HepG2 (cell line): Measurements from ENCODE around the gene TUBGCP6. TPM values are rescaled to one million over a fixed set of nuclear protein-coding genes. Genes with fewer than 3 reads are reported as not detected.

Experiments
- BRD4 ChIP-seq: sonication (generic); formaldehyde crosslinking; IDR thresholded peaks from 2 replicates; pipeline ENCODE4 v1.4.0; 2020; ENCODE audit warnings: missing genetic modification reagents
- DRAP1 ChIP-seq: IDR thresholded peaks from 2 replicates; pipeline ENCODE4 v1.6.1; 2016; ENCODE audit warnings: missing genetic modification reagents, missing compliant biosample characterization
- GLI4 ChIP-seq: sonication (generic); formaldehyde crosslinking; IDR thresholded peaks from 2 replicates; pipeline ENCODE4 v1.5.1; 2020; ENCODE audit warnings: missing genetic modification reagents, mild to moderate bottlenecking, moderate library complexity, borderline replicate concordance
- HNRNPK ChIP-seq: fragments of 200-400 bp; formaldehyde crosslinking; IDR thresholded peaks from 2 replicates; pipeline ENCODE4 v1.6.1; 2018; ENCODE audit warnings: low read length, low read depth, moderate library complexity, mild to moderate bottlenecking; ENCODE audit not compliant: poor library complexity, severe bottlenecking
- KDM5B ChIP-seq: sonication (generic); formaldehyde crosslinking; IDR thresholded peaks from 2 replicates; pipeline ENCODE4 v1.4.0; 2020; ENCODE audit warnings: missing genetic modification reagents, mild to moderate bottlenecking, borderline replicate concordance
- KLF12 ChIP-seq: sonication (generic); formaldehyde crosslinking; IDR thresholded peaks from 2 replicates; pipeline ENCODE4 v1.4.0; 2020; ENCODE audit warnings: missing genetic modification reagents, borderline replicate concordance
- NFATC3 ChIP-seq: sonication (generic); formaldehyde crosslinking; IDR thresholded peaks from 2 replicates; pipeline ENCODE4 v1.5.1; 2020; ENCODE audit warnings: mild to moderate bottlenecking, missing genetic modification reagents
- NFYB ChIP-seq: sonication (generic); formaldehyde crosslinking; IDR thresholded peaks from 2 replicates; pipeline ENCODE4 v1.4.0; 2020; ENCODE audit warnings: missing genetic modification reagents
- NR0B2 ChIP-seq: sonication (generic); formaldehyde crosslinking; IDR thresholded peaks from 2 replicates; pipeline ENCODE4 v1.4.0; 2020; ENCODE audit warnings: mild to moderate bottlenecking, missing genetic modification reagents
- POLR2A ChIP-seq, 2 experiments: IDR thresholded peaks; 2 replicates each; pipeline ENCODE4 v1.6.1; 2011; ENCODE audit warnings: low read depth in 2 of 2, low read length in 2 of 2, mild to moderate bottlenecking in 1 of 2, moderate library complexity in 1 of 2; ENCODE audit not compliant: insufficient read depth in 1 of 2
- POLR2AphosphoS5 ChIP-seq: IDR thresholded peaks from 2 replicates; pipeline ENCODE4 v1.6.1; 2012; ENCODE audit warnings: low read depth, low read length
- PRDM10 ChIP-seq: sonication (generic); formaldehyde crosslinking; IDR thresholded peaks from 2 replicates; pipeline ENCODE4 v1.4.0; 2020; ENCODE audit warnings: low read depth, missing genetic modification reagents
- RBFOX2 ChIP-seq: fragments of 200-400 bp; formaldehyde crosslinking; IDR thresholded peaks from 2 replicates; pipeline ENCODE4 v1.6.1; 2017; ENCODE audit warnings: low read depth, mild to moderate bottlenecking, low read length
- REPIN1 ChIP-seq: sonication (generic); formaldehyde crosslinking; IDR thresholded peaks from 2 replicates; pipeline ENCODE4 v1.8.0; 2022; ENCODE audit warnings: missing genetic modification reagents, low read depth, mild to moderate bottlenecking, borderline replicate concordance
- RFX1 ChIP-seq: fragments of 450-650 bp; IDR thresholded peaks from 2 replicates; pipeline ENCODE4 v1.6.1; 2017
- ZFP82 ChIP-seq: sonication (generic); formaldehyde crosslinking; IDR thresholded peaks from 2 replicates; pipeline ENCODE4 v1.5.1; 2020; ENCODE audit warnings: mild to moderate bottlenecking, missing genetic modification reagents, borderline replicate concordance
- ZMAT5 ChIP-seq: sonication (generic); formaldehyde crosslinking; IDR thresholded peaks from 2 replicates; pipeline ENCODE4 v1.5.0; 2020; ENCODE audit warnings: mild to moderate bottlenecking, low read depth, missing genetic modification reagents, borderline replicate concordance
- ZNF251 ChIP-seq: sonication (generic); formaldehyde crosslinking; IDR thresholded peaks from 2 replicates; pipeline ENCODE4 v1.9.0; 2021; ENCODE audit warnings: mild to moderate bottlenecking, missing genetic modification reagents
- ZNF317 ChIP-seq: sonication (generic); formaldehyde crosslinking; IDR thresholded peaks from 2 replicates; pipeline ENCODE4 v1.5.0; 2020; ENCODE audit warnings: mild to moderate bottlenecking, missing genetic modification reagents
- ZNF331 ChIP-seq: sonication (generic); formaldehyde crosslinking; IDR thresholded peaks from 2 replicates; pipeline ENCODE4 v1.4.0; 2020; ENCODE audit warnings: missing genetic modification reagents
- ZNF382 ChIP-seq: sonication (generic); formaldehyde crosslinking; IDR thresholded peaks from 2 replicates; pipeline ENCODE4 v1.5.0; 2020; ENCODE audit warnings: missing genetic modification reagents, mild to moderate bottlenecking, borderline replicate concordance
- ZNF543 ChIP-seq: sonication (generic); formaldehyde crosslinking; IDR thresholded peaks from 2 replicates; pipeline ENCODE4 v1.4.0; 2020; ENCODE audit warnings: mild to moderate bottlenecking, missing genetic modification reagents
- ZNF567 ChIP-seq: sonication (generic); formaldehyde crosslinking; IDR thresholded peaks from 2 replicates; pipeline ENCODE4 v1.8.1; 2023; ENCODE audit warnings: mild to moderate bottlenecking, missing genetic modification reagents, borderline replicate concordance
- ZNF570 ChIP-seq: sonication (generic); formaldehyde crosslinking; IDR thresholded peaks from 2 replicates; pipeline ENCODE4 v1.4.0; 2020; ENCODE audit warnings: mild to moderate bottlenecking, missing genetic modification reagents, borderline replicate concordance
- ZNF841 ChIP-seq: sonication (generic); formaldehyde crosslinking; IDR thresholded peaks from 2 replicates; pipeline ENCODE4 v1.8.1; 2023; ENCODE audit warnings: missing genetic modification reagents, borderline replicate concordance
- ZSCAN22 ChIP-seq: sonication (generic); formaldehyde crosslinking; IDR thresholded peaks from 2 replicates; pipeline ENCODE4 v1.4.0; 2020; ENCODE audit warnings: mild to moderate bottlenecking, missing genetic modification reagents
- polyA plus RNA-seq, 8 experiments: library from polyadenylated mRNA; depleted of rRNA in 3 of 8; stranded (reverse) in 7 of 8; unstranded in 1 of 8; fragments of >200 nt; fragmentation: Illumina TruSeq in 4 of 8; extraction: Trizol in 4 of 8; gene quantifications; 2 replicates each; pipeline versions ENCODE4 v1.2.1 to v1.2.3, GENCODE V29; 2011 to 2016; ENCODE audit warnings: low read depth in 4 of 8, missing spikeins in 1 of 8, mixed read lengths in 1 of 8; ENCODE audit not compliant: insufficient read depth in 1 of 8
- total RNA-seq, 5 experiments: library from RNA; depleted of rRNA; stranded (reverse); fragments of >200 nt; fragmentation: Illumina TruSeq; extraction: Trizol; gene quantifications; 2 replicates each; pipeline ENCODE4 v1.2.3, GENCODE V29; 2016; ENCODE audit warnings: low read depth in 1 of 5

Gene TUBGCP6
- total and polyA plus RNA-seq, 2 of the 13 experiments (the other 11 are each of a cell fraction or from before 2014, with no cell fraction given): 14.6 to 15.7 TPM

GRCh38 chr22:50245214-50246072, 620 bp upstream of the TUBGCP6 start (continued):
- no peak for TF ChIP-seq GLI4 (CRISPR knock-in tag)
- no peak for TF ChIP-seq ZFP82
- TF ChIP-seq REPIN1 (CRISPR knock-in tag): no peak
- no peak for TF ChIP-seq NFYB (CRISPR knock-in tag)
- peak; percentile 46 for TF ChIP-seq HNRNPK
- peak; percentile 3; the same call in 1 of the 2 replicates for TF ChIP-seq KLF12 (CRISPR knock-in tag)
- no peak for TF ChIP-seq ZMAT5 (CRISPR knock-in tag)
- TF ChIP-seq ZNF382: no peak
- no peak for TF ChIP-seq ZNF543
- TF ChIP-seq NFATC3 (CRISPR knock-in tag): no peak
- TF ChIP-seq PRDM10 (CRISPR knock-in tag): no peak
- TF ChIP-seq KDM5B (CRISPR knock-in tag): 0 out of 2 replicates have a peak, but pooled peaks have one; percentile 0
- TF ChIP-seq ZNF570: no peak
- peak; percentile 77 for TF ChIP-seq RBFOX2
- no peak for TF ChIP-seq DRAP1 (CRISPR knock-in tag)
- TF ChIP-seq RFX1: no peak
- TF ChIP-seq ZSCAN22: no peak
- no peak; the same call in 1 of the 2 replicates for TF ChIP-seq ZNF567
- TF ChIP-seq NR0B2 (CRISPR knock-in tag): peak; percentile 1; the same call in 1 of the 2 replicates
- TF ChIP-seq ZNF317 (CRISPR knock-in tag): 0 out of 2 replicates have a peak, but pooled peaks have one; percentile 13
- no peak for TF ChIP-seq POLR2AphosphoS5
- TF ChIP-seq ZNF251 (CRISPR knock-in tag): no peak
- TF ChIP-seq ZNF841 (CRISPR knock-in tag): no peak
- 0 out of 2 replicates have a peak, but pooled peaks have one; percentile 0 for TF ChIP-seq BRD4
- 0 out of 4 replicates have a peak, but pooled peaks of 1 of the 2 experiments have one; percentile 6 for TF ChIP-seq POLR2A (IDR thresholded peaks at IDR 0.05; ENCODE audit: insufficient read depth in 1 of 2, low read depth in 2 of 2, low read length in 2 of 2)
- TF ChIP-seq ZNF331 (CRISPR knock-in tag): no peak
